ENCODE data around the gene PDZD8.
"Not testable (repeated sequence)": the region's sequence is repeated elsewhere in the genome, so short reads cannot be mapped to it uniquely, and the experiment has no call there.

Gene PDZD8

DNA sequence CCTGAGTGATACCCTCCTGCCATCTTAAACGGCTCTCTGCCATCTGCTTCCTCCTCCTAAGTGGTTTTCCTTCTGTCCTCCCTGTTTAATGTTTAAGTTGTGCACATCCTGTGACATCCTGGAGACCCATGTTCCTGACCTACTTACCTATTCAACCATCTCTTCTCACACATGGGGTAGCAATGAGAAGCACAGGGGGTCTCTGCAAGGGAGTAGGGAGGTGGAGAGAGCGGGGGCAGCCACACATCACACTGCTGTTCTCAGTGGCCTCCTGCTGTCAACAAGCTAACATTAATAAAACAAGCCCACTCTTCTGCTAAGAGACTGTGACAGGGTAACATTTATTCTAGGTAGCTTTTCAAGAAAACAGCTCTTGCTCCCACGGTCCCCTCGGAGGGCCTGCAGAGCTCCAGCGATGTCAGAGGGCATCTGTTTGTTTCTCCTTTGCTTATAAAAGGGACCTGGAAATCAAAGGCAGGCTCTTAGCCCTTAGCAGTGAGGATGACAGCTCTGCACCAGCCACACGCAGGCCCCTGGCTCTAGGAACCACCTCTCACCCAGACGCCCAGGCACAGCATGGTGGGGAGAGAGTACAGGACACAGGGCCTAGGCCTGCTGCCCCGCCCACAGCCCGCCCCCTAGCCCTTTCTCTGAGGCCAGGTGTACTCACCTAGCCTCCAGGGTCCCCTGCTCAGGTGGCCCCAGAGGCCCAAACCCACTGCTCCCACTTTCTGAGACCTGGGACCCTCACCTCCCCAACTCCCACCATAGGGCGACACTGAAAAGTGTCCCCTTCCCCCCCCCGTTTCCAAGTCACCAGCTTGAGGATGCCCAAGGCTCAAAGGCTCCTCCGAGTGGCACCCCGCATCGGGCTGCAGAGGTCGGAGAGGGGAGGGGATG lies 135.3 kb downstream of the PDZD8 start:
- H3K27me3 Mint-ChIP-seq (ENCODE audit: low read depth), result peaks cover 45% of the 10 kb centered on the region
- no peak overlapping the region for H3K4me3 Mint-ChIP-seq
- H3K36me3 Mint-ChIP-seq (ENCODE audit: low read depth), result no peaks in the 10 kb centered on the region
- DNase-seq (ENCODE audit: low spot score), result no peak
- H3K27ac Mint-ChIP-seq, result no peak overlapping the region
- H3K4me1 Mint-ChIP-seq (ENCODE audit: low read depth), result peaks cover 2% of the 10 kb centered on the region
- H3K9me3 Mint-ChIP-seq, result no peaks in the 10 kb centered on the region

DNA sequence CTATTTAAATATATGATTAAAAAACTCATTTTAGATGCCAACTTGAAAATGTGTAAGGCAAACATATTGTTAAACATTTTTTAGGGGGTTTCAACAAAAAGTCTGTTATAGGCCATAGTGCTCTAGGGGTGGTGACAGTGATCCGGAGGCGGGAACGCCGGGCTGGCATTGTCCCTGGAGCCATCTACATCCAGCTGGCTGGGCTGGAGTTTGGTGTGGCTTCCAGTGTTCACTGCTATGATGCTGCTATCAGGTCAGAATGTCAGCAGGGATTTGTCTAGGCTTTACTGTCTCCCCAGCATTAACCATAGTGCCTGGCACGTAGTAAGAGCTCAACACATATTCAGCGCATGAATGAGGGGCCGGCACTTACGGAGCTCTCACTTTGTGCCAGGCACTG lies 136.2 kb downstream of the PDZD8 start:
- Mint-ChIP-seq H3K9me3 (no peaks in the 10 kb centered on the region), H3K27me3 (ENCODE audit: low read depth) (peaks cover 39% of the 10 kb centered on the region), H3K4me3 (no peak overlapping the region), H3K27ac (no peak overlapping the region), H3K4me1 (ENCODE audit: low read depth) (peaks cover 2% of the 10 kb centered on the region), H3K36me3 (ENCODE audit: low read depth) (no peaks in the 10 kb centered on the region)
- no peak for DNase-seq (ENCODE audit: low spot score)

DNA sequence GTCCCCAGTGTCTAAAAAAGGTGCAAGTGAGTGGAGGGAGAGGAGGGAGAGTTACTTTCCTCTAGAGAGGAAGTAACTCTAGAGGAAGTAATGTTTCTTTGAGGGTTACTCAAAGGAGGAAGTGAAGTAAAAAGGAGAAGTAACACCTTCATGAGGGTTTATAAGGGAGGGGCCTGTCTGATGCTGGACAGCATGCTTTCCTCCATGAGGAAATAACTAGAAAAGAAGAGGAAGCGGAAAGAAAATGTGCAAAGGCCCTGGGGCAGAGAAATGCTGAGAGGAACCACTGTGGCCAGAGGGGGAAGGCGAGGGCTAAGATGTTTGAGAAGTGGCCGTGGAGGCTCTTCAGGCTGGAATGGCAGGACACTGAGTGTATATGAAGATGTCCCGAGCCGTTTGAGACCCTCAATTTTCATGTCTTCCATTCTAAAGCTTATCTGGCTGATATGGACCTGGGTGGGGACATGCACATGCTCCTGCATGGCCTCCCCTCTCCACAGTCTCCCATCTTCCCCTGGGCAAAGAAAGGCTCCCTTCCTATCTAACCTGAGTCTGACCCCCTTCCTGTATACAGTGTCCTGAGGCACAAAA lies 137.7 kb downstream of the PDZD8 start:
- Mint-ChIP-seq H3K36me3 (ENCODE audit: low read depth) (no peaks in the 10 kb centered on the region), H3K27ac (no peak overlapping the region), H3K27me3 (ENCODE audit: low read depth) (peaks cover 26% of the 10 kb centered on the region), H3K4me3 (no peak overlapping the region), H3K4me1 (ENCODE audit: low read depth) (peaks cover 2% of the 10 kb centered on the region), H3K9me3 (no peaks in the 10 kb centered on the region)
- DNase-seq (ENCODE audit: low spot score), result no peak

DNA sequence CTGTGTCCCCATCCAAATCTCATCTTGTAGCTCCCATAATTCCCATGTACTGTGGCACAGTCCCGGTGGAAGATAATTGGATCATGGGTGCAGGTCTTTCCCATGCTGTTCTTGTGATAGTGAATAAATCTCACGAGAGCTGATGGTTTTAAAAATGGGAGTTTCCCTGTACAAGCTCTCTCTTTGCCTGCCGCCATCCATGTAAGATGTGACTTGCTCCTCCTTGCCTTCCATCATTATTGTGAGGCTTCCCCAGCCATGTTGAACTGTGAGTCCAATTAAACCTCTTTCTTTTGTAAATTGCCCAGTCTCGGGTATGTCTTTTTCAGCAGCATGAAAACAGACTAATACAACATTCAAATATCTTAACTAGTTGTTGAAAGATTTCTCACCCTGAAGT lies 145.1 kb downstream of the PDZD8 start:
- not testable (repeated sequence) for H3K36me3 Mint-ChIP-seq (ENCODE audit: low read depth); H3K27ac Mint-ChIP-seq; H3K9me3 Mint-ChIP-seq

DNA sequence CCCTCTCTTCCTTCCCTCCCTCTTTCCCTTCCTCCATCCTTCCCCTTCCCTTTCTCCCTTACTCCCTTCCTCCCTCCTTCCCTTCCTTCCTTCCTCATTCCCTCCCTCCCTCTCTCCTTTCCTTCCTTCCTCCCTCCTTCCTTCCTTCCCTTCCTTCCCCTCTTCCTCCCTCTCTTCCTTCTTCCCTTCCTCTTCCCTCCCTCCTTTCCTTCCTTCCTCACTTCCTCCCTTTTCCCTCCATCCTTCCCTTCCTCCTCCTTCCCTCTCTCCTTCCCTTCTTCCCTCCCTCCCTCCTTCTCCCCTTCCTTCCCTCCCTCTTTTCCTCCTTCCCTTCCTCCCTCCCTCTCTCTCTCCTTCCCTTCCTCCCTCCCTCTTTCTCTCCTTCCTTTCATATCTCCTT lies 147.0 kb downstream of the PDZD8 start:
- H3K27ac Mint-ChIP-seq, result no peak overlapping the region
- DNase-seq (ENCODE audit: low spot score), result no peak
- H3K4me3 Mint-ChIP-seq, result no peak overlapping the region
- no peaks in the 10 kb centered on the region for H3K4me1 Mint-ChIP-seq (ENCODE audit: low read depth)
- no peaks in the 10 kb centered on the region for H3K9me3 Mint-ChIP-seq
- peaks cover 6% of the 10 kb centered on the region for H3K27me3 Mint-ChIP-seq (ENCODE audit: low read depth)
- no peaks in the 10 kb centered on the region for H3K36me3 Mint-ChIP-seq (ENCODE audit: low read depth)

More for the DNA sequence above, 145.1 kb downstream of the PDZD8 start:
- H3K27me3 Mint-ChIP-seq (ENCODE audit: low read depth); DNase-seq (ENCODE audit: low spot score); H3K4me3 Mint-ChIP-seq; H3K4me1 Mint-ChIP-seq (ENCODE audit: low read depth): not testable (repeated sequence)
